Measurements from ENCODE around the gene TOR1AIP2.

GRCh38 chr1:179925302-179925701, 47.7 kb upstream of the TOR1AIP2 start:
- TF ChIP-seq CTCF (IDR thresholded peaks at IDR 0.05; ENCODE audit: insufficient read depth, low read length, poor library complexity, severe bottlenecking) (no peak), EZH2phosphoT487 (conservative IDR thresholded peaks at IDR 0.05; ENCODE audit: low read length) (no peak)

Measured in SU-DHL-6 (cell line).